Peyer's patch (tissue), 4 donors: ENCODE results near the gene DMD. TPM values are rescaled to one million over a fixed set of nuclear protein-coding genes. Genes with fewer than 3 reads are reported as not detected.

Experiments
- DNase-seq, 3 donors: peaks; one replicate each; pipeline ENCODE4 v3.0.0-alpha.2; 2017 to 2019
- H3K27ac ChIP-seq, 4 donors: fragments of 200-600 bp; sonication (generic); one replicate each; pipeline ENCODE4 v1.5.1; 2016 to 2019
- H3K27me3 ChIP-seq, 2 donors: fragments of 200-600 bp; sonication (generic); one replicate each; pipeline ENCODE4 v1.5.1; 2019
- H3K36me3 ChIP-seq, 3 donors: fragments of 200-600 bp; sonication (generic); one replicate each; pipeline ENCODE4 v1.5.1; 2016 to 2019
- H3K4me1 ChIP-seq, 4 donors: fragments of 200-600 bp; sonication (generic); one replicate each; pipeline ENCODE4 v1.5.1; 2016 to 2019
- H3K4me3 ChIP-seq, 4 donors: fragments of 200-600 bp; sonication (generic); 1 replicate in 3 of 4; 2 replicates in 1 of 4; pipeline ENCODE4 v1.5.1; 2016 to 2019; ENCODE audit warnings: mild to moderate bottlenecking in 1 of 4
- H3K9me3 ChIP-seq, 4 donors: fragments of 200-600 bp; sonication (generic); one replicate each; pipeline ENCODE4 v1.5.1; 2016 to 2019; ENCODE audit warnings: mild to moderate bottlenecking in 1 of 4
- CTCF ChIP-seq, 6 experiments: fragments of 450-650 bp in 4 of 6; fragments of 200-600 bp in 2 of 6; sonication (generic) in 1 of 6; IDR thresholded peaks; one replicate each; pipeline ENCODE4 v1.5.1; 2017 to 2019; ENCODE audit warnings: antibody characterized with exemption in 6 of 6, mild to moderate bottlenecking in 3 of 6, moderate library complexity in 1 of 6
- POLR2A ChIP-seq, 2 donors: fragments of 450-650 bp; IDR thresholded peaks; one replicate each; pipeline ENCODE4 v1.5.1; 2017; ENCODE audit warnings: antibody characterized with exemption in 2 of 2, mild to moderate bottlenecking in 2 of 2, moderate library complexity in 2 of 2
- total RNA-seq, 4 donors: library from RNA; depleted of rRNA; stranded (reverse); fragments of >200 nt; gene quantifications; one replicate each; pipeline ENCODE4 v1.1.0, GENCODE V29; 2016

Gene DMD
- total RNA-seq, 4 donors from 2014 or later: 15.8 to 109 (median 19.1) TPM

- TF ChIP-seq POLR2A (IDR thresholded peaks at IDR 0.05) (no peak), CTCF (IDR thresholded peaks at IDR 0.05) (no peak)
- no peak overlapping the region for H3K27ac ChIP-seq
- H3K4me3 ChIP-seq: no peak overlapping the region
- DNase-seq: no peak
- no peaks in the 10 kb centered on the region for H3K9me3 ChIP-seq
- H3K27me3 ChIP-seq: no peaks in the 10 kb centered on the region
- H3K4me1 ChIP-seq: no peaks in the 10 kb centered on the region
- H3K36me3 ChIP-seq: no peaks in the 10 kb centered on the region
Observed at GRCh38 chrX:31185884-31186283, 2025.5 kb downstream of the DMD start.

GRCh38 chrX:31181377-31182000, 2029.9 kb downstream of the DMD start:
- DNase-seq: no peak

DNA sequence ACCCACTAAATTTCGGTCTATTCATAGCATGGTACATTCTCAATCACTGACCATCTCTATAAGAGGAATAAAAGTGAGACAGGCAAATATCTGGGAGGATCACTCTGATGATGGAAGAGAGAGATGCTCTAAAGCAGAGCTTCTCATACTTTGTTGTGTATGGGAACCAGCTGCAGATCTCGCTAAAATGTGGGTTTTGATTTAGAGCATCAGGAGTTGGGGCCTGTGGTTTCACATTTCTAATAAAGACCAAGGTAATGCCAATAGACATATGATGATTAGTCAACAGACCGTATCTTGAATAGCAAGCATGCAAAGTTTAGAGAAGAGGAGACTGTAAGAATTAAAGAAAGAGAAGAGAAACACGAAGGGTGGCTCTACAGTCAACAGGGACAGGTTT, 2032.1 kb downstream of the DMD start:
- TF ChIP-seq POLR2A (IDR thresholded peaks at IDR 0.05) (no peak), CTCF (IDR thresholded peaks at IDR 0.05) (no peak)
- H3K9me3 ChIP-seq: no peaks in the 10 kb centered on the region
- no peaks in the 10 kb centered on the region for H3K36me3 ChIP-seq
- H3K27me3 ChIP-seq: no peaks in the 10 kb centered on the region
- no peak overlapping the region for H3K27ac ChIP-seq
- H3K4me3 ChIP-seq: no peak overlapping the region
- DNase-seq: no peak
- no peaks in the 10 kb centered on the region for H3K4me1 ChIP-seq

More at GRCh38 chrX:31181377-31182000, 2029.9 kb downstream of the DMD start:
- Histone ChIP-seq H3K27ac (no peak overlapping the region), H3K9me3 (no peaks in the 10 kb centered on the region), H3K4me1 (no peaks in the 10 kb centered on the region), H3K36me3 (no peaks in the 10 kb centered on the region), H3K4me3 (no peak overlapping the region), H3K27me3 (no peaks in the 10 kb centered on the region)
- TF ChIP-seq POLR2A (IDR thresholded peaks at IDR 0.05): no peak
- no peak for TF ChIP-seq CTCF (IDR thresholded peaks at IDR 0.05)

- Histone ChIP-seq H3K27ac (no peak overlapping the region), H3K36me3 (no peaks in the 10 kb centered on the region), H3K4me3 (no peak overlapping the region), H3K27me3 (no peaks in the 10 kb centered on the region), H3K9me3 (no peaks in the 10 kb centered on the region), H3K4me1 (no peaks in the 10 kb centered on the region)
- DNase-seq: no peak
- TF ChIP-seq POLR2A (IDR thresholded peaks at IDR 0.05): no peak
- TF ChIP-seq CTCF (IDR thresholded peaks at IDR 0.05): no peak
Observed at GRCh38 chrX:31178769-31179125, 2032.6 kb downstream of the DMD start.

DNA sequence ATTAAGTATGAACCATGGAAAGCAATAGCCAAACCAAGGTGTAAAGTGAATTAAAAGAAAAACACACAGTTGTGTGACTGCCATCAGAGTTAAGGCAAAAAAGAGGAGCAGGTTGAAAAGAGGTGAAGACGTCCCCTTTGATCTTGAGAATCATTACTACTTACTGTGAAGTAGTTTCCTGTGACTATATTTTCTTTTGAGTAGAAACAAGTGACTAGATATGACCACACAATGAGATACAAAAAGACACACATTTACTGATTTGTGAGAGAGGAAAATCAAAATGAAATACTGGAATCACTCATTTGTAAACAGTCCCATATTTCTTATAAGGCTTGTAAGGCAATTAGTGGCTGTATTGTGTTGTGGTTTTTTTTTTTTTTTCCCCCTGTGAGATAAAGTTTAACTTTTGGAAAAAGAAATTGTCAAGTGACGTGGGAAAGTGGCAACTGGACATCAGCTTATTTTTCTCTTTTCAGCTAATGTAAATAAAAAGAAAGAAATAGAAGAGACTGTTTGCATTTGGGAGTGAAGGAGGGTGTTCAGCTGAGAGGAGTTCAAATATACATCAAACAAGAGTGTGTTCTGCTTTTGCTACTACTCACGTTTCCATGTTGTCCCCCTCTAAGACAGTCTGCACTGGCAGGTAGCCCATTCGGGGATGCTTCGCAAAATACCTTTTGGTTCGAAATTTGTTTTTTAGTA, 2033.1 kb downstream of the DMD start:
- Histone ChIP-seq H3K4me1 (no peaks in the 10 kb centered on the region), H3K9me3 (no peaks in the 10 kb centered on the region), H3K27ac (no peak overlapping the region), H3K36me3 (no peaks in the 10 kb centered on the region), H3K27me3 (no peaks in the 10 kb centered on the region), H3K4me3 (no peak overlapping the region)
- no peak for DNase-seq
- no peak for TF ChIP-seq POLR2A (IDR thresholded peaks at IDR 0.05)
- TF ChIP-seq CTCF (IDR thresholded peaks at IDR 0.05): no peak
